ENCODE data around the gene SLC9A9. TPM values are rescaled to one million over a fixed set of nuclear protein-coding genes. Genes with fewer than 3 reads are reported as not detected.

SLC9A9 gene
- total RNA-seq, 2 experiments from 2014 or later: 12.2 TPM

DNA sequence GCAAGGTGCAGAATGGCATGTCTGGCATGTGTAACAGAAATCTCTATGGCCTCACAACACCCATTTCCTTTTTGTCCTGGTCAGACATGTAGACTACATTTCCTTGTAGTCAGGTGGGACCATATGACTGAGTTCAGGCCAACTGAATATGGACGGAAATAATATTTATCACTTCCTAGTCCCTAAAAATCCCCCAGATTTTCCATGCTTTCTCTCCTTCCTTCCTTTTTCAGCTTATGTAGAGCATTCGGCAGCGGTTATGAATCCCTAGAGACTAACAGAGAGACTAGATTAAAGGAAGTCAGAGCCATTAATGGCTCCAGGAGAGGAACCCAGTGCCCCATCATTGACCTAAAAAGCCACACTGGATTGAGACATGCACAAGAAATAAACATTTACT, 35.8 kb downstream of the SLC9A9 start:
- Histone ChIP-seq H3K27me3 (ENCODE audit: control insufficient read depth in 1 of 2, insufficient read depth in 2 of 2, low read length in 2 of 2) (no peaks in the 10 kb centered on the region), H3K36me3 (ENCODE audit: insufficient read depth, low read length) (no peaks in the 10 kb centered on the region), H3K4me3 (ENCODE audit: low read length) (no peak overlapping the region), H3K27ac (ENCODE audit: low read depth in 1 of 2, low read length in 2 of 2) (no peak overlapping the region), H3K9me3 (ENCODE audit: control insufficient read depth in 1 of 2, insufficient read depth in 1 of 2, low read length in 2 of 2) (peaks cover 0 to 5% of the 10 kb centered on the region in 2 experiments), H3K4me1 (ENCODE audit: insufficient read depth, low read length) (peaks cover 14% of the 10 kb centered on the region)
- ChIA-PET CTCF (no interaction called here), POLR2A (no interaction called here)
- H3K9me3 Mint-ChIP-seq: no peaks in the 10 kb centered on the region
- TF ChIP-seq, protein P1, sequence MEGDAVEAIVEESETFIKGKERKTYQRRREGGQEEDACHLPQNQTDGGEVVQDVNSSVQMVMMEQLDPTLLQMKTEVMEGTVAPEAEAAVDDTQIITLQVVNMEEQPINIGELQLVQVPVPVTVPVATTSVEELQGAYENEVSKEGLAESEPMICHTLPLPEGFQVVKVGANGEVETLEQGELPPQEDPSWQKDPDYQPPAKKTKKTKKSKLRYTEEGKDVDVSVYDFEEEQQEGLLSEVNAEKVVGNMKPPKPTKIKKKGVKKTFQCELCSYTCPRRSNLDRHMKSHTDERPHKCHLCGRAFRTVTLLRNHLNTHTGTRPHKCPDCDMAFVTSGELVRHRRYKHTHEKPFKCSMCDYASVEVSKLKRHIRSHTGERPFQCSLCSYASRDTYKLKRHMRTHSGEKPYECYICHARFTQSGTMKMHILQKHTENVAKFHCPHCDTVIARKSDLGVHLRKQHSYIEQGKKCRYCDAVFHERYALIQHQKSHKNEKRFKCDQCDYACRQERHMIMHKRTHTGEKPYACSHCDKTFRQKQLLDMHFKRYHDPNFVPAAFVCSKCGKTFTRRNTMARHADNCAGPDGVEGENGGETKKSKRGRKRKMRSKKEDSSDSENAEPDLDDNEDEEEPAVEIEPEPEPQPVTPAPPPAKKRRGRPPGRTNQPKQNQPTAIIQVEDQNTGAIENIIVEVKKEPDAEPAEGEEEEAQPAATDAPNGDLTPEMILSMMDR (IDR thresholded peaks at IDR 0.05): no peak
- DNase-seq (no peak), ATAC-seq (ENCODE audit: poor library complexity) (no peak)
- peaks cover 21% of the 10 kb centered on the region for H3K36me3 Mint-ChIP-seq (ENCODE audit: low read depth)
- H3K4me3 Mint-ChIP-seq: no peak overlapping the region
- no peak overlapping the region for H3K27ac Mint-ChIP-seq
- no peaks in the 10 kb centered on the region for H3K27me3 Mint-ChIP-seq
- intact Hi-C loops (cut with DNase I, micrococcal nuclease): no loop called here
- peaks cover 13% of the 10 kb centered on the region for H3K4me1 Mint-ChIP-seq (ENCODE audit: low read depth)

DNA sequence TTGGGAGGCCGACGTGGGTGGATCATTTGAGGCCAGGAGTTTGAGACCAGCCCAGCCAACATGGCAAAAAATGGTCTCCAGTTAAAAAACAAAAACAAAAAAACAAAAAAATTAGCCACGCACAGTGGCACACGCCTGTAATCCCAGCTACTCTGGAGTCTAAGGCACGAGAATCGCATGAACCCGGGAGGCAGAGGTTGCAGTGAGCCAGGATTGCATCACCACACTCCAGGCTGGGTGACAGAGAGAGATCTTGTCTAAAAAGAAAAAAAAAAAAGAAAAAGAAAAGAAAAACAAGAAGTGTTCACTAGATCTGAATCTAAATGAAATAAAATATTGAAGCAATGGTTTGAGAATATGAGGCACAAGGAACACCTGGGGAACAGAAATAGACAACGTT, 36.7 kb downstream of the SLC9A9 start:
- H3K36me3 ChIP-seq (ENCODE audit: insufficient read depth, low read length): no peaks in the 10 kb centered on the region
- H3K9me3 Mint-ChIP-seq: no peaks in the 10 kb centered on the region
- no peaks in the 10 kb centered on the region for H3K27me3 ChIP-seq (ENCODE audit: control insufficient read depth in 1 of 2, insufficient read depth in 2 of 2, low read length in 2 of 2)
- no peaks in the 10 kb centered on the region for H3K9me3 ChIP-seq (ENCODE audit: control insufficient read depth in 1 of 2, insufficient read depth in 1 of 2, low read length in 2 of 2)
- no peaks in the 10 kb centered on the region for H3K27me3 Mint-ChIP-seq
- ChIA-PET CTCF (no interaction called here), POLR2A (no interaction called here)
- no peak overlapping the region for H3K4me3 ChIP-seq (ENCODE audit: low read length)
- H3K36me3 Mint-ChIP-seq (ENCODE audit: low read depth): peaks cover 18% of the 10 kb centered on the region
- DNase-seq (no peak), ATAC-seq (ENCODE audit: poor library complexity) (no peak)
- H3K27ac ChIP-seq (ENCODE audit: low read depth in 1 of 2, low read length in 2 of 2): no peak overlapping the region
- H3K4me1 Mint-ChIP-seq (ENCODE audit: low read depth): peaks cover 13% of the 10 kb centered on the region
- intact Hi-C loops (cut with DNase I, micrococcal nuclease): no loop called here
- no peak overlapping the region for H3K27ac Mint-ChIP-seq
- TF ChIP-seq, protein P1 (IDR thresholded peaks at IDR 0.05): no peak
- H3K4me1 ChIP-seq (ENCODE audit: insufficient read depth, low read length): peaks cover 14% of the 10 kb centered on the region
- no peak overlapping the region for H3K4me3 Mint-ChIP-seq

DNA sequence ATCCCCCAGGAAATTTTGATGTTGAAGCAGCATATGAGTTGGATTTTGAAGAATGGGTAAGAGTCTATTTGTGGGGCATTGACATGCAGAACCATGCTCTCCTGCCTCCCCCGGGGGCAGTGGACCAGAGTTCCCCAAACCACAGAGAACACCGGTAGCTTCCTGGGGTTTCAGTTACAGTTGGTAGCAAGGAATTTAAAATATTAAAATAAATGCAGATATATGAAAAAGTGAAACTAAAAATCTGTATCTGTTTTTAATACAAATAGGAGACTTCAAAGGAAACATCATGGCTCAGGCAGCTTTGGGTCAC, 37.4 kb downstream of the SLC9A9 start:
- H3K27ac ChIP-seq (ENCODE audit: low read depth in 1 of 2, low read length in 2 of 2): no peak overlapping the region
- ChIA-PET POLR2A (no interaction called here), CTCF (no interaction called here)
- intact Hi-C loops (cut with DNase I, micrococcal nuclease): no loop called here
- peaks cover 13% of the 10 kb centered on the region for H3K4me1 Mint-ChIP-seq (ENCODE audit: low read depth)
- no peak overlapping the region for H3K27ac Mint-ChIP-seq
- H3K4me3 ChIP-seq (ENCODE audit: low read length): no peak overlapping the region
- peaks cover 14% of the 10 kb centered on the region for H3K4me1 ChIP-seq (ENCODE audit: insufficient read depth, low read length)
- TF ChIP-seq, protein P1 (IDR thresholded peaks at IDR 0.05): no peak
- DNase-seq (no peak), ATAC-seq (ENCODE audit: poor library complexity) (no peak)
- H3K9me3 ChIP-seq (ENCODE audit: control insufficient read depth in 1 of 2, insufficient read depth in 1 of 2, low read length in 2 of 2): no peaks in the 10 kb centered on the region
- H3K27me3 ChIP-seq (ENCODE audit: control insufficient read depth in 1 of 2, insufficient read depth in 2 of 2, low read length in 2 of 2): no peaks in the 10 kb centered on the region
- H3K27me3 Mint-ChIP-seq: no peaks in the 10 kb centered on the region
- H3K9me3 Mint-ChIP-seq: no peaks in the 10 kb centered on the region
- no peak overlapping the region for H3K4me3 Mint-ChIP-seq
- peaks cover 15% of the 10 kb centered on the region for H3K36me3 Mint-ChIP-seq (ENCODE audit: low read depth)
- H3K36me3 ChIP-seq (ENCODE audit: insufficient read depth, low read length): no peaks in the 10 kb centered on the region

Data from CD4-positive, alpha-beta T cell (primary cell).